ENCODE results near the gene MEF2C.

The MEF2C gene

GRCh38 chr5:88674356-88675167 is 208.4 kb downstream of the MEF2C start:
- no peak for DNase-seq (ENCODE audit: low read depth)

- no peak for DNase-seq (ENCODE audit: low read depth)
These were observed 209.5 kb downstream of the MEF2C start for GRCh38 chr5:88673253-88674105.

GRCh38 chr5:88672644-88673252 is 210.2 kb downstream of the MEF2C start:
- DNase-seq (ENCODE audit: low read depth), result no peak

- DNase-seq (ENCODE audit: low read depth), result no peak
These were observed 211.2 kb downstream of the MEF2C start for GRCh38 chr5:88671505-88672499.

GRCh38 chr5:88671106-88671504 is 211.9 kb downstream of the MEF2C start:
- DNase-seq (ENCODE audit: low read depth), result no peak

GRCh38 chr5:88670461-88670860 is 212.5 kb downstream of the MEF2C start:
- no peak for DNase-seq (ENCODE audit: low read depth)

- DNase-seq (ENCODE audit: low read depth), result no peak
These were observed 213.5 kb downstream of the MEF2C start for GRCh38 chr5:88669371-88670050.

GRCh38 chr5:88667496-88668201 is 215.3 kb downstream of the MEF2C start:
- no peak for DNase-seq (ENCODE audit: low read depth)
